HPDE6-E6E7 (cell line): ENCODE results near the gene DCBLD1.

Experiments
- DNase-seq: peaks from one replicate; pipeline ENCODE4 v3.0.0; 2011; ENCODE audit warnings: missing footprints; ENCODE audit errors: extremely low spot score

DCBLD1 gene

GRCh38 chr6:117472667-117473066 lies 9.8 kb upstream of the DCBLD1 start:
- no peak for DNase-seq

- DNase-seq, result no peak
Observed at GRCh38 chr6:117473401-117473800, 9.1 kb upstream of the DCBLD1 start.

GRCh38 chr6:117477988-117478852 lies 4.3 kb upstream of the DCBLD1 start:
- no peak for DNase-seq

- DNase-seq, result no peak
Observed at GRCh38 chr6:117478853-117479231, 3.6 kb upstream of the DCBLD1 start.

GRCh38 chr6:117480651-117481050 lies 1.8 kb upstream of the DCBLD1 start:
- DNase-seq, result no peak

- DNase-seq, result no peak
Observed at GRCh38 chr6:117481278-117481925, 1.1 kb upstream of the DCBLD1 start.

- no peak for DNase-seq
Observed at GRCh38 chr6:117481926-117482239, 591 bp upstream of the DCBLD1 start.

- DNase-seq, result peak; percentile 31
Observed at GRCh38 chr6:117483004-117483644, 650 bp downstream of the DCBLD1 start.

- peak; percentile 40 for DNase-seq
Observed at GRCh38 chr6:117483645-117484016, 1.2 kb downstream of the DCBLD1 start.

- no peak for DNase-seq
Observed at GRCh38 chr6:117484052-117484646, 1.7 kb downstream of the DCBLD1 start.

- DNase-seq, result no peak
Observed at GRCh38 chr6:117485433-117485832, 3.0 kb downstream of the DCBLD1 start.

GRCh38 chr6:117487821-117488220 lies 5.3 kb downstream of the DCBLD1 start:
- no peak for DNase-seq

- DNase-seq, result no peak
Observed at GRCh38 chr6:117489003-117489402, 6.5 kb downstream of the DCBLD1 start.

- no peak for DNase-seq
Observed at GRCh38 chr6:117491916-117492315, 9.4 kb downstream of the DCBLD1 start.

- DNase-seq, result no peak
Observed at GRCh38 chr6:117493470-117493869, 11.0 kb downstream of the DCBLD1 start.

GRCh38 chr6:117494283-117494682 lies 11.8 kb downstream of the DCBLD1 start:
- DNase-seq, result no peak

- DNase-seq, result no peak
Observed at GRCh38 chr6:117494694-117495318, 12.3 kb downstream of the DCBLD1 start.

- DNase-seq, result no peak
Observed at GRCh38 chr6:117495425-117495824, 13.0 kb downstream of the DCBLD1 start.

- DNase-seq, result no peak
Observed at GRCh38 chr6:117495869-117496268, 13.4 kb downstream of the DCBLD1 start.

- peak; percentile 63 for DNase-seq
Observed at GRCh38 chr6:117496383-117496990, 14.0 kb downstream of the DCBLD1 start.

GRCh38 chr6:117497237-117497636 lies 14.8 kb downstream of the DCBLD1 start:
- no peak for DNase-seq

GRCh38 chr6:117498159-117498558 lies 15.7 kb downstream of the DCBLD1 start:
- DNase-seq, result no peak
